CD4-positive, CD25-positive, alpha-beta regulatory T cell (primary cell): ENCODE data around the gene CDH3. TPM values are rescaled to one million over a fixed set of nuclear protein-coding genes. Genes with fewer than 3 reads are reported as not detected.

Experiments used
- ATAC-seq, 2 donors: fragments of 150-1000 bp; cut with Tn5 transposase; one replicate each; pipeline ENCODE4 v1.10.0; 2021; ENCODE audit warnings: low read depth in 2 of 2, moderate number of reproducible peaks in 2 of 2, moderate library complexity in 1 of 2
- DNase-seq, 3 donors: peaks; one replicate each; pipeline versions ENCODE4 v3.0.0 to v3.0.0-alpha.2; 2012 to 2022; ENCODE audit warnings: mixed read lengths in 1 of 3
- H3K27ac ChIP-seq: one replicate; pipeline ENCODE4 v1.7.0; 2013; ENCODE audit warnings: mild to moderate bottlenecking, low read length; ENCODE audit not compliant: insufficient read depth, poor library complexity, severe bottlenecking
- H3K27me3 ChIP-seq: one replicate; pipeline ENCODE4 v1.7.0; 2013; ENCODE audit warnings: low read length; ENCODE audit not compliant: control insufficient read depth, insufficient read depth
- H3K36me3 ChIP-seq: one replicate; pipeline ENCODE4 v1.7.0; 2013; ENCODE audit warnings: mild to moderate bottlenecking, low read length, moderate library complexity; ENCODE audit not compliant: control insufficient read depth, insufficient read depth
- H3K4me1 ChIP-seq: 2 replicates; pipeline ENCODE4 v1.7.0; 2013; ENCODE audit warnings: mild to moderate bottlenecking, low read length; ENCODE audit not compliant: insufficient read depth, control insufficient read depth, poor library complexity, severe bottlenecking
- H3K4me3 ChIP-seq: one replicate; pipeline ENCODE4 v1.7.0; 2013; ENCODE audit warnings: low read depth, mild to moderate bottlenecking, low read length, moderate library complexity
- H3K9me3 ChIP-seq, 2 experiments: 1 replicate in 1 of 2; 2 replicates in 1 of 2; pipeline ENCODE4 v1.7.0; 2013; ENCODE audit warnings: low read length in 2 of 2, mild to moderate bottlenecking in 1 of 2, moderate library complexity in 1 of 2; ENCODE audit not compliant: control insufficient read depth in 2 of 2
- H3K27ac Mint-ChIP-seq, 3 donors: one replicate each; pipeline ENCODE4 v1.8.0; 2020 to 2022; ENCODE audit warnings: mild to moderate bottlenecking in 3 of 3, mixed read lengths in 3 of 3, moderate library complexity in 2 of 3
- H3K27me3 Mint-ChIP-seq: one replicate; pipeline ENCODE4 v1.8.0; 2022; ENCODE audit warnings: mild to moderate bottlenecking, mixed read lengths
- H3K36me3 Mint-ChIP-seq: one replicate; pipeline ENCODE4 v1.8.0; 2020; ENCODE audit warnings: mixed read lengths
- H3K4me1 Mint-ChIP-seq, 4 donors: one replicate each; pipeline ENCODE4 v1.8.0; 2020 to 2022; ENCODE audit warnings: mixed read lengths in 4 of 4, mild to moderate bottlenecking in 1 of 4
- H3K4me3 Mint-ChIP-seq, 4 donors: one replicate each; pipeline ENCODE4 v1.8.0; 2020 to 2022; ENCODE audit warnings: mild to moderate bottlenecking in 4 of 4, mixed read lengths in 4 of 4, moderate library complexity in 3 of 4
- H3K9me3 Mint-ChIP-seq, 7 donors: one replicate each; pipeline ENCODE4 v1.8.0; 2020 to 2022; ENCODE audit warnings: mixed read lengths in 7 of 7, mild to moderate bottlenecking in 3 of 7, moderate library complexity in 2 of 7
- polyA plus RNA-seq, 4 donors: library from polyadenylated mRNA; unstranded; fragments of 300-500 nt; fragmentation: Illumina TruSeq; gene quantifications; one replicate each; pipeline ENCODE4 v1.2.3, GENCODE V29; 2021
- total RNA-seq: library from RNA; stranded (reverse); gene quantifications from one replicate; pipeline ENCODE4 v1.2.3, GENCODE V29; 2022

CDH3 gene
- total and polyA plus RNA-seq, 5 donors from 2014 or later = 0.03 to 0.38 (median 0.20) TPM; not detected in 1

DNA sequence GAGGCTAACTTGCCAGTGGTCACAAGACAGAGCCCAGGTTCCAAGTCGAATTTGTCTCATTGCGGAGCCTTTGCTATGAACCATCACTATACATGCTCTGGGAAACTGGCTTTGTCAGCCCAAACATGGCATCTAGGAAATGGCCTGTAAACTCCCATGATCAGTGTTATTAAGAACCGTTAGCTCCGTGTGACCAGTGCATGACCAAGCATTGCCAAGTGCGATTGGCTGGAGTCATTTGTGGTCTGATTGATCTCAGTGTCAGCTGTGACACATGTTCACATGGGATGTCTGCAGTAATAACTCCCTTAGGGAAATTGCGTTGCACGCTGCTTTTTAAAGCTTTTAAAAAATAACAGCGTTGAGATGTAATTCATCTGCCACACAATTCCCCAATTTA, 18.6 kb upstream of the CDH3 start:
- DNase-seq (no peak), ATAC-seq (no peak)
- no peaks in the 10 kb centered on the region for H3K27me3 ChIP-seq
- H3K9me3 ChIP-seq = no peaks in the 10 kb centered on the region
- H3K4me3 ChIP-seq = no peak overlapping the region
- no peaks in the 10 kb centered on the region for H3K4me1 Mint-ChIP-seq
- no peak overlapping the region for H3K27ac Mint-ChIP-seq
- peaks cover 0 to 2% (median 0%) of the 10 kb centered on the region in 7 donors for H3K9me3 Mint-ChIP-seq
- H3K4me1 ChIP-seq = no peaks in the 10 kb centered on the region
- H3K36me3 Mint-ChIP-seq = no peaks in the 10 kb centered on the region
- H3K4me3 Mint-ChIP-seq = no peak overlapping the region
- peaks cover 12% of the 10 kb centered on the region for H3K27me3 Mint-ChIP-seq
- no peaks in the 10 kb centered on the region for H3K36me3 ChIP-seq
- H3K27ac ChIP-seq = no peak overlapping the region

DNA sequence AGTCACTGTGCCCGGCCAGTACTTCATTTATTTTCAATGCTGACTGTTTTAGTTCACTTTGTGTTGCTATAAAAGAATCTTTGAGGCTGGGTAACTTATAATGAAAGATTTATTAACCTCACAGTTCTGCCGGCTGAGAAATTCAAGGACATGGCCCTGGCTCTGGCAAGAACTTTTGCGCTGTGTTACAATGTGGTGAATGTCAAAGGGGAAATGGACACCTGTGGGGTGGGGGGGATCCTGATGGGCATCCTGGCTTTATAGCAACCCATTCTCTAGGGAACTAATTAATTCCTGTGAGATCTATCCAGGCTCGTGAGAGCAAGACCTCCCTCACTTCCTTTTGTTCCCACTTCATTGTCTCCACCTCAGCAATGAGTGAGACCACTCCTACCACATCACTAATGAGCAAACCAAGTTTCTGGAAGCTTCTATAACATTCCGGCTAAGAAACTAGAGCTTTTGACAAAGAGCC, 17.1 kb upstream of the CDH3 start:
- no peak overlapping the region for H3K4me3 Mint-ChIP-seq
- DNase-seq (no peak), ATAC-seq (no peak)
- peaks cover 0 to 2% (median 0%) of the 10 kb centered on the region in 7 donors for H3K9me3 Mint-ChIP-seq
- Histone ChIP-seq H3K27me3 (no peaks in the 10 kb centered on the region), H3K4me3 (no peak overlapping the region), H3K9me3 (no peaks in the 10 kb centered on the region), H3K27ac (no peak overlapping the region), H3K36me3 (no peaks in the 10 kb centered on the region), H3K4me1 (no peaks in the 10 kb centered on the region)
- H3K27ac Mint-ChIP-seq = no peak overlapping the region
- no peaks in the 10 kb centered on the region for H3K36me3 Mint-ChIP-seq
- H3K27me3 Mint-ChIP-seq = peaks cover 13% of the 10 kb centered on the region
- H3K4me1 Mint-ChIP-seq = no peaks in the 10 kb centered on the region

DNA sequence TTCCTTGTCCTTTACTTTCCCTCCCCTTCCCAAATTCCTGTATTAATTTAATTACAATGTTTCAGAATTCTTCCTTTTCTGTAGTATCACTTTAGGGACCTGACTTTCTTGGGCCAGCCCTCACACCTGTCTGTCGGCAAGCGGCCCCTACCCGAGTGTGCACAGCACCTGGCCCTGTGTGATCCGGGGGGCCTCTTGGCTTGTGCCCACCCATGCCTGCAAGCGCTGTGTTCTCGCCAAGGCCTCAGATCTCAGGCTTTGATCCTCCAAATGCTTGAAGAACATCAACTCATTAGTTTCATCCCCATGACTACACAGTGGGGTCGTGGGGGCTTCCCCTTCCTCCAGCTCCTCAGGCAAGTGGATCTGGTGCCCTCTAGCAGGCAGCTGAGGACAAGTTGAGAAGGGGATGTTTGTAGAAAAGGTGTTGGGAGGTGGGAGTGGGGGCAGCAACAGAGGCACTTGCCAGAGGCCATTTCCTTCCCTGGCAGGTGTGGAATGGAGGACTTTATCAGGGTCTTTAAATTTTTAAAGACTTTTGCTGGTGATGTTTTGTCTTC, 15.7 kb upstream of the CDH3 start:
- Mint-ChIP-seq H3K4me1 (no peaks in the 10 kb centered on the region), H3K27me3 (peaks cover 13% of the 10 kb centered on the region), H3K36me3 (no peaks in the 10 kb centered on the region), H3K9me3 (peaks cover 0 to 2% (median 0%) of the 10 kb centered on the region in 7 donors), H3K4me3 (no peak overlapping the region), H3K27ac (no peak overlapping the region)
- DNase-seq (no peak), ATAC-seq (no peak)
- no peak overlapping the region for H3K4me3 ChIP-seq
- no peaks in the 10 kb centered on the region for H3K36me3 ChIP-seq
- no peak overlapping the region for H3K27ac ChIP-seq
- H3K27me3 ChIP-seq = no peaks in the 10 kb centered on the region
- H3K4me1 ChIP-seq = no peaks in the 10 kb centered on the region
- no peaks in the 10 kb centered on the region for H3K9me3 ChIP-seq

DNA sequence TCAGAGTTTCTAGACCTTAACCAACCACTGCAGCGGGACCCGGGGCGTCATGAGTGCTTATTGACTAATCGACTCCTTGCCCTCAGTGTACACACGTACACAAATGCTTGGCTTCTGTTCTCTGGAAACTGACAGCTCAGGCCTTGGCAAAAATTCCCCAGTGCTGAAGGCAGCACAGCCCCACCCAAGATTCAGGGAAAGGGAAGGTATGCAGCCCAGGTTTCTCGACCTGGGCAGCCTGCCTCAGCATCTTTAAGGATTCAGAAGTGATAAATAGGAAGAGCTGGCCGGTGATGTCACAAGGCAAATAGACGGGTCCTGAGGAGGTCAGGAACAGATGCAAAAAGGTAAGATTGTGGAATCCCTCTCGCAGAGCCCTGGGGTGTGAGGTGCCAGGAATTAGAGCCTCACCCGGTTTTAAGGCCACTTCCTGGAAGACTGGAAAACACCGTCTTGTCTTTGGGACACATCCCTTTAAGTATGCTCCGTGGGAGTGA, 9.0 kb upstream of the CDH3 start:
- no peak overlapping the region for H3K4me3 Mint-ChIP-seq
- no peaks in the 10 kb centered on the region for H3K36me3 ChIP-seq
- H3K4me1 Mint-ChIP-seq = no peaks in the 10 kb centered on the region

DNA sequence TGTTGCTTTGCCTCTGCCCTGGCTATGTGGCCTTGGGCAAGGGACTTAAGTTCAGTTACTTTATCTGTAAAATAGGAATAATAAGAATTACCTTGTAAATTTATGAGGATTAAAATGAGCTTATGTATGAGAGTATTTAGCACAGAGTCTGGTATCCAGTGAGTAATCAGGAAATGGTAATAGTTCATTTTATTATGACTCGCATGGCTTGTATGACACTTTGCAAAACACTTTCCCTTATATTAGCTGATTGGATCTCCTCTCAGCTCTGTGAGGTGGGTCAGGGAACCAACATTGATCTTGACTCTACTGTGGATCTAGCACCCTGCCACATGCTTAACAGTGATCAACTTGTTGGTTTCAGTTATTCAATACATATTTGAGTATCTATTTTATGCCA, 8.3 kb upstream of the CDH3 start:
- Histone ChIP-seq H3K27me3 (peaks cover 3% of the 10 kb centered on the region), H3K36me3 (no peaks in the 10 kb centered on the region), H3K27ac (no peak overlapping the region), H3K9me3 (no peaks in the 10 kb centered on the region), H3K4me1 (no peaks in the 10 kb centered on the region), H3K4me3 (no peak overlapping the region)
- ATAC-seq (no peak), DNase-seq (no peak)
- Mint-ChIP-seq H3K27me3 (peaks cover 23% of the 10 kb centered on the region), H3K9me3 (peaks cover 0 to 3% (median 0%) of the 10 kb centered on the region in 7 donors), H3K4me3 (no peak overlapping the region), H3K36me3 (peaks cover 3% of the 10 kb centered on the region), H3K4me1 (no peaks in the 10 kb centered on the region), H3K27ac (no peak overlapping the region)

More for the DNA sequence above, 9.0 kb upstream of the CDH3 start:
- Histone ChIP-seq H3K27ac (no peak overlapping the region), H3K4me3 (no peak overlapping the region), H3K27me3 (no peaks in the 10 kb centered on the region), H3K4me1 (no peaks in the 10 kb centered on the region), H3K9me3 (no peaks in the 10 kb centered on the region)
- Mint-ChIP-seq H3K9me3 (peaks cover 0 to 3% (median 0%) of the 10 kb centered on the region in 7 donors), H3K27me3 (peaks cover 24% of the 10 kb centered on the region), H3K36me3 (peaks cover 3% of the 10 kb centered on the region), H3K27ac (no peak overlapping the region)
- ATAC-seq (no peak), DNase-seq (no peak)

DNA sequence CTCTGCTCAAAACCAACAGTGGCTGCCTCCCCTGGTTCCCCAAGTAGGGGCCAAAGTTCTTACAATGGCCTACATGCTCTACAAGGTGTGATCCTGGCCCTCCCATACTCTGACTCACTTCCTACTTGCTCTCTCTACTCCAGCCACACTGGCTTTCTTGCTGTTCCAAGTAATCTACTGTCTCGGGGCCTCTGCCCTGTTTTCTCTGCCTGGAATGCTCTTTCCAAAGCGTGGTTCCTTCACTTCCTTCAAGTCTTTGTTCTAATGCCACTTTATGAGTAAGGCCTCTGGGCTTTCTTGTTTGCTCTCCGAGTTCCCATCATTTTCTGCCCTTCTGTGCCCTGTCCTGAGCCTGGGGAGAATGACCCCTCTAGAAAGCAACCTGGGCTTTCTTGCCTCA, 4.1 kb upstream of the CDH3 start:
- Mint-ChIP-seq H3K27me3 (peaks cover 51% of the 10 kb centered on the region), H3K36me3 (peaks cover 3% of the 10 kb centered on the region), H3K27ac (peak overlapping the region in 1 of 3 donors; percentile 69), H3K4me1 (peaks cover 0 to 17% (median 0%) of the 10 kb centered on the region in 4 donors), H3K9me3 (peaks cover 0 to 4% (median 3%) of the 10 kb centered on the region in 7 donors), H3K4me3 (no peak overlapping the region)
- ATAC-seq (no peak), DNase-seq (no peak)
- H3K27ac ChIP-seq = no peak overlapping the region
- H3K4me3 ChIP-seq = no peak overlapping the region
- no peaks in the 10 kb centered on the region for H3K36me3 ChIP-seq
- peaks cover 16% of the 10 kb centered on the region for H3K4me1 ChIP-seq
- H3K9me3 ChIP-seq = no peaks in the 10 kb centered on the region
- peaks cover 10% of the 10 kb centered on the region for H3K27me3 ChIP-seq

DNA sequence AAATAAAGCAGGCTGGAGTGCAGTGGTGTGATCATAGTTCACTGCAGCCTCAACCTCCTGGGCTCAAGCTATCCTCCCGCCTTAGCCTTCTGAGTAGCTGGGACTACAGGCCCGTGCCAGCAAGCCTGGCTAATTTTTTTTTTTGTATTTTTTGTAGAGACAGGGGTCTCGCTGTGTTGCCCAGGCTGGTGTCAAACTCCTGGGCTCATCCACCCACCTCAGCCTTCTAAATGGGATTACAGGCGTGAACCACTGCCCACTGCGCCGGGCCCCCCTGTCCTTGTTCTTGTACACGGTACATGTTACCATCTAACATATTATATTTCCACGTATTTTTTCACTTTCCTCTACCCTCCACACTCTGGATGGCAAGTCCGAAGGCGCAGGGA, 3.1 kb upstream of the CDH3 start:
- Mint-ChIP-seq H3K27me3 (peaks cover 54% of the 10 kb centered on the region), H3K27ac (no peak overlapping the region), H3K9me3 (peaks cover 0 to 4% (median 3%) of the 10 kb centered on the region in 7 donors), H3K36me3 (peaks cover 3% of the 10 kb centered on the region), H3K4me1 (peaks cover 0 to 23% (median 0%) of the 10 kb centered on the region in 4 donors), H3K4me3 (no peak overlapping the region)
- DNase-seq (no peak), ATAC-seq (no peak)
- no peak overlapping the region for H3K27ac ChIP-seq
- H3K4me3 ChIP-seq = no peak overlapping the region
- H3K4me1 ChIP-seq = peaks cover 19% of the 10 kb centered on the region
- H3K9me3 ChIP-seq = no peaks in the 10 kb centered on the region
- no peaks in the 10 kb centered on the region for H3K36me3 ChIP-seq
- H3K27me3 ChIP-seq = peaks cover 10% of the 10 kb centered on the region
